Activated naive CD4-positive, alpha-beta T cell treated with anti-CD3 and anti-CD28 coated beads, Interleukin-2, amount 50 U/mL, for 72 hours (primary cell): ENCODE data around the gene TMEM259. TPM values are rescaled to one million over a fixed set of nuclear protein-coding genes. Genes with fewer than 3 reads are reported as not detected.

Experiments
- ATAC-seq, 2 donors: fragments of 150-1000 bp; cut with Tn5 transposase; 2 replicates each; pipeline ENCODE4 v1.10.0; 2021; ENCODE audit warnings: mild to moderate bottlenecking in 2 of 2, moderate library complexity in 2 of 2
- DNase-seq, 2 donors: peaks; one replicate each; pipeline ENCODE4 v3.0.0; 2021 to 2022; ENCODE audit warnings: low spot score in 2 of 2
- H3K27ac Mint-ChIP-seq, 2 donors: one replicate each; pipeline ENCODE4 v1.8.0; 2022; ENCODE audit warnings: mild to moderate bottlenecking in 2 of 2, mixed read lengths in 2 of 2
- H3K36me3 Mint-ChIP-seq, 2 donors: one replicate each; pipeline ENCODE4 v1.8.0; 2022; ENCODE audit warnings: mixed read lengths in 2 of 2
- H3K9me3 Mint-ChIP-seq, 2 donors: one replicate each; pipeline ENCODE4 v1.8.0; 2022; ENCODE audit warnings: mixed read lengths in 2 of 2
- total RNA-seq, 2 donors: library from RNA; stranded (reverse); gene quantifications; one replicate each; pipeline ENCODE4 v1.2.3, GENCODE V29; 2022

Gene TMEM259
- total RNA-seq, 2 donors from 2014 or later: 104 to 156 TPM

DNA sequence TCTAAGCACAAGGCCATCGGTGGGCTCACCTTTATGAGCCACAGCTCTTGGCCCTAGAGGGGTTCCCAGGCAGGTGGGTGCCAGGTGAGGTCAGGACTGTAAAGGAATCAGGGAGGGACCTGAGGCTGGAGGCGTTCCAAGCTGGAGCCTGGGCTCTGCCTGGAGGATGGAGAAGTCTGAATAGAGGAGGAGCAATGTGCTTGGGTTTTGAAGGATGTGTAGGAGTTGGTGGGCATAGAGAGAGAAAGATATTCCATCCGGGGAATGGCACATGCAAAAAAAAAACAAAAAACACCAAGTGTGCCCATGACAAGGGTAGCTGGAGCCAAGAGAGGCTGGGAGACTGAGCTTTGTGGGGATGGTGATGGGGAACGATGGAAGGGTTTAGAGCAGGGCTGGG, 18.3 kb downstream of the TMEM259 start:
- Mint-ChIP-seq H3K36me3 (no peaks in the 10 kb centered on the region), H3K9me3 (no peaks in the 10 kb centered on the region), H3K27ac (no peak overlapping the region)
- ATAC-seq: no peak
- DNase-seq: no peak

DNA sequence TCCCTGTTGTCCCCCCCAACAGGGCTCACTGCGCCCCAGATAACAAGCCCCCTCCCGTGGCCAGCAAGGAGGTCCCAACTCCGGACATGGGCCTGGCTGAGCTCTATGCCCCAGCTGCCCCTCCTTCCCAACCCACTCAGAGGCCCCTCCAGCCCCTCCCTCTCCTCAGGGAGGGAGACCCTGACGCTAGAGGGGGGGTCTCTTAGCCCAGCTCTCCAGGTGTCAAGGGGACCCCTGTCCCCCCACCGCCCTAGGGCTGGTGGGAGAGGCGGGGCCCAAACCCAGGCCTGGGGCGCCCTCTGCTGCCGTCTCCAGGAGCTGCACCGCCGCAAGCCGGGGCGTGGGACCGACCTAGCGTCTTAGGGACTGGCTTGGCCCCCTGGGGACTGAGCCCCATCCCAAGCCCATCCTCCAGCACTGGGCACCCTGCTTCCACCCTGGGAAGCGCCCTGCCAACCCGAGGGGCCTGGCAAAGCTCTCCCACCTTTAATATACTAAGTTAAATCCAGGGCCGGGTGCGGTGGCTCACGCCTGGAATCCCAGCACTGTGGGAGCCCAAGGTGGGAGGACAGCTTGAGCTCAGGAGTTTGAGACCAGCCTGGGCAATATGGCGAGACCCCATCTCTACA, 19.3 kb downstream of the TMEM259 start:
- no peak overlapping the region for H3K27ac Mint-ChIP-seq
- DNase-seq (peak in 1 of 2 donors; percentile 89), ATAC-seq (peak; percentile 67 to 74)
- H3K9me3 Mint-ChIP-seq: no peaks in the 10 kb centered on the region
- no peaks in the 10 kb centered on the region for H3K36me3 Mint-ChIP-seq

DNA sequence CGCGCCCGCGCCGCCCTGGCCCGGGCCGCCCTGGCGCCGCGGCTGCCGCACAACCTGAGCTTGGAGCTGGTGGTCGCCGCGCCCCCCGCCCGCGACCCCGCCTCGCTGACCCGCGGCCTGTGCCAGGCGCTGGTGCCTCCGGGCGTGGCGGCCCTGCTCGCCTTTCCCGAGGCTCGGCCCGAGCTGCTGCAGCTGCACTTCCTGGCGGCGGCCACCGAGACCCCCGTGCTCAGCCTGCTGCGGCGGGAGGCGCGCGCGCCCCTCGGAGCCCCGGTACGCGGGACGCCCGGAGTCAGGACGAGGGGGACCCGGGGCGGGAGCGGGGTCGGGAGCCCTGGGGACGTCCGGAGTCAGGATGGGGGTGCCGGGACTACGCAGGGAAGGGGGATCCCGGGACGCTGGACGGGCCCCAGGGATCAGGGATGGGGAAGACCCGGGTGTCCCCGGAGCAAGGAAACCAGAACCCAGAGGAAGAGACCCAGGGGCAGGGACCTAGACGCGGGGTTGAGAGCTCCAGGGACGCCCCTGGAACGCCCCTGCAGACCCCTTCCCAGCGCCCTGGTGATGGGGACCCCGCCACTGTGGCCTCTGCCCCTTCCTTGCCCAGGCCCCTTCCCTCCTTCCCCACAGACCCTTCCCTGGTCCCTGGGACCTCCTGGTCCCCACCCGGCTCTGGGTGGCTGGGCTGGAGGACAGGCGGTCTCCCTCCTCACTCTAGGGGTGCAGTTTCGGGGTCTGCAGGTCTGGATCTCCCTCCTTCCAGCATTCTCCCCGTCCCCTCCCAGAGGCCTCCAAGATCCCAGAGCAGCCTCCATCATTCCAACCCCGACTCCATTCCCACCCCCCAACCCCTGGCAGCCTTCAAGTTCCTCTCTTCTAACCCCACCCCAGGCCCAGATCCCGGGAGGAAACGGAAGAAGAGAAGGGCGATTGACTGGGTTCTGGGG, 20.1 kb downstream of the TMEM259 start:
- Mint-ChIP-seq H3K36me3 (no peaks in the 10 kb centered on the region), H3K9me3 (no peaks in the 10 kb centered on the region), H3K27ac (no peak overlapping the region)
- ATAC-seq (no peak), DNase-seq (no peak)

DNA sequence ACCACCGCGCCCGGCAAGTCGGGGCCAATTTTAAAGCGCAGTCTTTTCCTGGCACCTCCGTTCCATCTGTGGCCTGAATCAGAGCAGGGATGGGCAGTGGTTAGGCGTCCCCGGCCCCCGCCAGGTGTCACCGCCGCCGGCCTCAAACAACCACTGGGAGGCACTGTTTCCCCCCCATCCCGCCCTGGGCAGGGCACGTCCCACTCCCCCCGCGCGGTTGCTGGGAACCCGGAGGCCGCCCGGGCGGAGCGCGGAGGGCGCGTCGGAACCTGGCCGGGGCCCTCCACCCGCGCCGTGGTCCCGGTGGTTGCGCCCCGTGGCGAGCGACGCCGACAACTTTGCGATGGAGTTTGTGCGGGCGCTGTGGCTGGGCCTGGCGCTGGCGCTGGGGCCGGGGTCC, 20.8 kb downstream of the TMEM259 start, which contains the start of gene GRIN3B:
Gene GRIN3B (plus strand): TSS at position 325 of the 400 bp plus-strand sequence. CDS start 19 bp downstream, at position 344.
- H3K27ac Mint-ChIP-seq: no peak within 1 kb of the TSS
- peak in 1 of 2 donors; percentile 73 for DNase-seq
- H3K36me3 Mint-ChIP-seq: no peaks in the 10 kb centered on the region
- ATAC-seq: peak; percentile 50 to 64
- H3K9me3 Mint-ChIP-seq: no peaks in the 10 kb centered on the region

DNA sequence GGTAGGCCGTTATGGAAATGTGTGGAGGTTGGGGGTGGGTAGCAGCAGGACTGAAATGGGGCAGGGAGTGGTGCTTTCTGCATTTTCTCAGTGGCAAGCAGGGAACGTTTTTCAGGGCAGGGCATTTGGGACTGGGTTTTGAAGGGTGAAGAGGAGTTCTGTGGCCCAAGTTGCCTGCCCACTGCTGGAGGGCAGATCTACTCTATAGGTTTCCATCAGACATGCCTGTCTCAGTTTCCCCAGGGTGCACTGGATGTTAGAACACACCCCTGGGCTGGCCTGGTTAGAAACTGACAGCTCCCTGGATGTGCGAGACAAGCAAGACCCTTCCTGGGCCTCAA, 21.6 kb downstream of the TMEM259 start:
- ATAC-seq: no peak
- Mint-ChIP-seq H3K27ac (no peak overlapping the region), H3K9me3 (no peaks in the 10 kb centered on the region), H3K36me3 (no peaks in the 10 kb centered on the region)
- no peak for DNase-seq

DNA sequence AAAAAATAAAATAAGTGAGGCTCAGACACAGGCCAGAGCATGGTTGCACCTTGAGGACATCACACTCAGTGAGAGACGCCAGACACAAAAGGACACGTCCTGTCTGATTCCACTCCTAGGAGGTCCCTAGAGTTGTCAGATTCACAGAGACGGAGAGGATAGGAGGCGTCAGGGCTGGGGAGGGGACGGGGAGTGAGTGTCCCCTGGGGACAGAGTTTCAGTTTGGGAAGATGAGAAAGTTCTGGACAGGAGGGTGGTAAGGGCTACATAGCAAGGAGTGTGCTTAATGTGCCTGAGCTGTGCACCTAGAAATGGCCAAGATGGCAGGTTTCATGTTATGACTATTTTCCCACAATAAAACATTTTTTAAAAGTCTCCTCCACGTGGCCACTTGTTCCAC, 22.9 kb downstream of the TMEM259 start:
- DNase-seq: no peak
- no peak overlapping the region for H3K27ac Mint-ChIP-seq
- no peaks in the 10 kb centered on the region for H3K36me3 Mint-ChIP-seq
- no peaks in the 10 kb centered on the region for H3K9me3 Mint-ChIP-seq
- ATAC-seq: no peak

DNA sequence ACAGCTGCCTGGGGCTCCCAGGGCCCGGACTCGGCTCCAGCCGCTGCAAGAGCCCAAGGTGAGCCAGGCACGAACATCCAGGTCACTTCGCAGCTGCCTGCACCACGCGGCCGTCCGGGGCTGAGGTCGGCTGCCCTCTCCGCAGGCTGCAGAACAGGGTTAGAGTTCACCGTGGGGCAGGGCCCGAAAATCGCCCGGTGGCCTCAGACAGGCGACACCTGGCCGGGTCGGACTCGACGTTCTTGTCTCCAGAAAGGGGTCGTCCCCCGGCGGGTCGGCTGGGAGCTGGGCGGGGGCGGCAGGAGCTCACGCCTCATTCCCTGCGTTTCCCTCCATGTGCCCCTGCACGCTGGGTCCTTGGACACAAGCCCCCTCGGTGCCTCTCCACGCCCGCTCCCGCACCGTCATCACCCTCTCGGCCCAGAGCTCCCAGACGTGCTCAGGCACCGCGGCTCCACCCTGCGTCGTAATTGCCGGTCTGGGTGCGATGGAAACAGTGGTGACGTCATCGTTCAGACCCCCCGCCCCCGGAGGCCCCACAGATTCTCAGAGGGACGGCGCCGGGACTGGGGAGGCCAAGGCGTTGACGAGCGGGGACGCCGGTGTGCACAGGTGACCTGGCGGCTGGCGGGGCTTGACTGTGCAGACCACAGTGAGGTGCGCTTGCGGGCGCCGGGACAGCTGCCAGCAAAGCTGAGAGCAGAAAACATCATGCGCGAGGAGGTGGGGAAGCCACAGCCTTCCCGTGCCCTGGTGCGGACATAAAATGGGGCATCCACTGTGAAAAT, 24.7 kb downstream of the TMEM259 start:
- ATAC-seq: peak; percentile 38 to 68
- H3K36me3 Mint-ChIP-seq: no peaks in the 10 kb centered on the region
- DNase-seq: peak in 1 of 2 donors; percentile 54
- no peaks in the 10 kb centered on the region for H3K9me3 Mint-ChIP-seq
- no peak overlapping the region for H3K27ac Mint-ChIP-seq

DNA sequence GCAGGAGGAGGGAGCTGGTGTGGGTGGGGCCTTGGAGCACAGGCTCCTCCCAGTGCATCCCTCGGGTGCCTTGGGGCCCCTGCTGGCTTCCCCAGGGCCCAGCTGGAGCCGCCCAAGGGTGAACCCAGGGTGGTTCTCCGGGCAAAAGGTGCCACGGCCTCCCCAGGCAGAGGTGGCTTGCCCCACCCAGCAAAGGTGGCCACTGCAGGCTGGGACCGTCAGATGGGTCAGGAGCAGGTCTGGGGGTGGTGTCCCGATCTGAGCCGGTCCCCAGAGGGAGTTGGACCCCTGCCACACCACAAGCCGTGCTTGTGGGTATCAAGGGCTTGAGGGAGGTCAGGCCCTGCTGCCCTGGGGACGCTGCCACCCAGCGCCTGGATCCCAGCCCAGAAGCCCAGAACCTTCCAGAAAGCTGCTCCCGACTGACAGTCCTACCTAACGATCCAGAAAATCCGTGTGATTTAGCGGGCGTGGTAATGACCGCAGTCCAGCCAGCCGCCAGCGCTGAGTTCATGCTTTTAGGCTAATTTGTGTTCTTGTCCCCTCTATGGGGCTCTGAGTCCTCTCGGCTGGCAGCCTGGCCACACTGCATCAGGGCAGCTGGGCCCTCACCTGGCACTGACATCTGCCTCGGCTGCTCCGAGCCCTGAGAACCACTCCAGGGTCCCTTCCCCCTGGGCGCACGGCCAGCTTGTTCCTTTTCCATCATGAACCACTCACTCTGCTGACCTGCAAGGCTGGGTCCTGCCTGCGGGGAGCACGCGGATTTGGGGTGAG, 25.7 kb downstream of the TMEM259 start:
- H3K9me3 Mint-ChIP-seq: no peaks in the 10 kb centered on the region
- H3K27ac Mint-ChIP-seq: no peak overlapping the region
- DNase-seq (no peak), ATAC-seq (no peak)
- no peaks in the 10 kb centered on the region for H3K36me3 Mint-ChIP-seq

DNA sequence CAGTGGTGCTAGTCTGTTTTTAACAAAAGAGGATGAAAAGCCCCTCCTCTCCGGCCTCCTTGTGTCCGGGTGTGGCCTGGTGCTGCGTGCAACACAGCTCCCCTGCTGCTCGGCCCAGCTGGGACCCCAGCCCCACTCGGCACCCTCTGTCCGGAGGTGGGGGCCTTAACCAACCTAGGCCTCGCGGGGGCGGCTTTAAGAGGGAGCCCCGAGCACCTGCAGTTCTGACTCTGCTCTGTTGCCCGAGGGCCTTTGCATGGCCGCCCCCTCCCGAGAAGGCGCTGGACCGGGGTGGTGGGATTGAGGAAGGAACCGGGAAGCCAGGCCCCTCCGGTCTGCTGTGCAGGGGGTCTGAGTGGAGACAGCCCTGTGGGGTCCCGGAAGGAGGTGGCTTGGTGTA, 26.4 kb downstream of the TMEM259 start:
- no peak for ATAC-seq
- no peak for DNase-seq
- H3K9me3 Mint-ChIP-seq: no peaks in the 10 kb centered on the region
- no peaks in the 10 kb centered on the region for H3K36me3 Mint-ChIP-seq
- H3K27ac Mint-ChIP-seq: no peak overlapping the region

DNA sequence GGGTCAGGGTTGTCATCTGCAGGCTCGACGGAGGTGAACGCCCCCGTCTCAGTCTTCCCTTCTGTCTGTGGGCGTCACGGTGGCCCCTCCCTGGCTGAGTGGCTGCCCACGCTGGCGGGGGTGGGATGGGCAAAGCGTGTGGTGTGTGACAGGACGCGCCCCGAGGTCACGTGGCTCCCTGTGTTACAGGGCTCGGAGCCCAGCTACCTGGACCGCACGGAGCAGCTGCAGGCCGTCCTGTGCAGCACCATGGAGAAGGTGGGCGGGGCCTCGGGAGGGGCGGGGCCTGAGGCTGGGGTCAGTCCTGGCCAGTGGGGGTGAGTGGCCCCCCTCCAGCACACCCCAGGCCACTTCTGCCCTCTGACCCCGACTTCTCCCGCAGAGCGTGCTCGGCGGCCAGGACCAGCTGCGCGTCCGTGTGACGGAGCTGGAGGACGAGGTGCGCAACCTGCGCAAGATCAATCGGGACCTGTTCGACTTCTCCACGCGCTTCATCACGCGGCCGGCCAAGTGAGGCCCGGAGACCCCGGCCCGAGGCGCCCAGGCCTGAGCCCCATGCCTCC, 27.0 kb downstream of the TMEM259 start:
- H3K9me3 Mint-ChIP-seq: no peaks in the 10 kb centered on the region
- no peak for ATAC-seq
- H3K27ac Mint-ChIP-seq: no peak overlapping the region
- DNase-seq: no peak
- H3K36me3 Mint-ChIP-seq: no peaks in the 10 kb centered on the region

DNA sequence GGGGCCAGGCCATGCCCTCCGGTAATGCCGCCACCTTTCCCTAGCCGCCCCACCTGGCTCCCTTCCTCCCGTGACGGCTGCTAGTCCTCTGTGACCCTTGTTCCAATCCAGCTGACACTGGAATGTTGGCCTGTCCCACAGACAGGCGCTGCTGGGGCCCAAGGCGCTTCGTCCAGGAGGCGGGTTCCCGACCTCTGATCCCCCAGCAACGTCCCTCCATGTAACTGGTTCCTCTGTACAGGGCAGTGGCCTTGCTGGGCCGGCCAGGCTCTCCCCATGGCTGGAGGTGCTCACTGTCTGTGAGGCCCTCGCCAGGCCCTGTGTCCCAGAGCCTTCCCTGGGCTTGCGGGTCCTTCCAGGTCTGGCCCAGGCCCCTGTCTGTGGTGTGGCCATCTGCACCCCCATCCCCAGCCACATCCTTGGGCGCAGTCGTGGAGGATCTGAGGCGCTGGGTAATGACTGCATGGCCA, 27.5 kb downstream of the TMEM259 start:
- DNase-seq (no peak), ATAC-seq (no peak)
- no peaks in the 10 kb centered on the region for H3K9me3 Mint-ChIP-seq
- H3K27ac Mint-ChIP-seq: no peak overlapping the region
- H3K36me3 Mint-ChIP-seq: no peaks in the 10 kb centered on the region

DNA sequence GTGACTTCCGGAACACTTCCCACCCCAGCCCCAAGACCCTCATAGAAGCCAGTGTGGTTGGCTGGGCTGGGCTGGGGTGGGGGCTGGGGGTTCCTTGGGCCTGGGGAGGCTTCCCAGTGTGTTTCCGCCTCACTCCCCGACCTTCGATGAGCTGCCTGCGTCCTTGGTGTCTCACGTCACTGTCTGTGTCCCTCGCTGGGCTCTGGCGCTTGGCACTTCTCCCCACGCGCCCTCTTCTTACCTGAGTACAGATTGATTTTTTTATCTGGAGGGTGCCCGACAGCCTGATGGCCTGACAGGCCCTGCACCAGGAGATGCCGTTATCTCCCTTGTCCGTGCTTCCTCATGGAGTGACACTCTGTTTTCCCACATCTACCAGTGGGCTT, 28.3 kb downstream of the TMEM259 start:
- no peak for ATAC-seq
- no peak overlapping the region for H3K27ac Mint-ChIP-seq
- no peak for DNase-seq
- H3K9me3 Mint-ChIP-seq: no peaks in the 10 kb centered on the region
- no peaks in the 10 kb centered on the region for H3K36me3 Mint-ChIP-seq

DNA sequence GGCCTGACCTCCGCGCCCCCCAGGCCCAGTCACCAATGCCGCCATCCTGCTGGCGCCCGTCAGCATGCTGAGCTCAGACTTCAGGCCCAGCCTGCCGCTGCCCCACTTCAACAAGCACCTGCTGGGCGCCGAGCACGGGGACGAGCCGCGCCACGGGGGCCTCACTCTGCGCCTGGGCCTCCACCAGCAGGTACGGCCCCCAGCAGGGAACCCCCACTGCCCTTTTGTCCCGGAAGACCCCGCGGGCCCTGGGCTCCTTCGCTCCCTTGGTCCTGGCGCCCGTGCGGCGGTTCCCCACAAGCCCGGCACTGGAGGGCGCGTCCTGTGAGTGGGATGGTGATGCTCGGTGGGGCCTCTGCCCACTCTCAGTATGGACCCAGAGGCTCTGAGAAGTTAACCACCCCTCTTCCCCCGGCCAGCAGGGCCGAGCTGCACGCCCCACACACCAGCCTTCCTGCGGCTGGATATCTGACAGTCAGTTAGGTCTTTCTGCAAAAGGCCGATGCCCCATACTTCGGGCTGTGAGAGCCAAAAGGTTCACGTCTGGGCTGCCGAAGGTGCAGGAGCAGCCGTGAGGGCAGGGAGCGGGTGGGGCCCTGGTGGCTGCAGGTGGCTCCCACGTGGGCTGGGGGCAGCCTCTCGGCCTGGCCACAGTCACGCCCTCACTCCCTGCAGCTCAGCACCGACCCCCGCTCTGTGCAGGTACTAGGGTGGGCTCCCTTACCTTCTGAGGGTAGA, 28.8 kb downstream of the TMEM259 start:
- no peak overlapping the region for H3K27ac Mint-ChIP-seq
- no peaks in the 10 kb centered on the region for H3K36me3 Mint-ChIP-seq
- DNase-seq (no peak), ATAC-seq (no peak)
- H3K9me3 Mint-ChIP-seq: no peaks in the 10 kb centered on the region

DNA sequence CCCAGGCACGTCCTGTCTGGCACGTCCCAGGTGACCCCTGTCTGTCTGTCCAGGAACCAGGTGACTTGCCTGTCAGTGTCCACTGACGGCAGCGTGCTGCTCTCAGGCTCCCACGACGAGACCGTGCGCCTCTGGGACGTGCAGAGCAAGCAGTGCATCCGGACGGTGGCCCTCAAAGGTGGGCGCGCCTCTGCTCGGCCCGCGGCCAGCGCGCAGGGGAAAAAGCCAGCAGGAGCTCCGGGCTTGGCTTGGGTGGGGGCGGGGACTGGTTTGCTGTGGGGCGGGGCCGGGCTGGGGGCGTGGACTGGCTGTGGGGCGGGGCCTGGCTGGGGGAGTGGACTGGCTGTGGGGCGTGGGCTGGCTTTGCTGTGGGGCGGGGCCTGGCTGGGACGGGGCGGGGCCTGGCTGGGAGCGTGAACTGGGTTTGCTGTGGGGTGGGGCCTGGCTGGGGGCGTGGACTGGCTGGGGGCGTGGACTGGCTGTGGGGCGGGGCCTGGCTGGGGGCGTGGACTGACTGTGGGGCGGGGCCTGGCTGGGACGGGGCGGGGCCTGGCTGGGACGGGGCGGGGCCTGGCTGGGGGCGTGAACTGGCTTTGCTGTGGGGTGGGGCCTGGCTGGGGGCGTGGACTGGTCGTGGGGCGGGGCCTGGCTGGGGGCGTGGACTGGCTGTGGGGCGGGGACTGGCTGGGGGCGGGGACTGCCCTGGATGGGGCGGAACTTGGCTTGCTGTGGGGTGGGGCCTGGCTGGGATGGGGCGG, 29.6 kb downstream of the TMEM259 start:
- H3K36me3 Mint-ChIP-seq: peaks cover 0 to 5% of the 10 kb centered on the region in 2 donors
- H3K9me3 Mint-ChIP-seq: no peaks in the 10 kb centered on the region
- DNase-seq (peak in 1 of 2 donors; percentile 69), ATAC-seq (peak; percentile 34 to 77)
- no peak overlapping the region for H3K27ac Mint-ChIP-seq

DNA sequence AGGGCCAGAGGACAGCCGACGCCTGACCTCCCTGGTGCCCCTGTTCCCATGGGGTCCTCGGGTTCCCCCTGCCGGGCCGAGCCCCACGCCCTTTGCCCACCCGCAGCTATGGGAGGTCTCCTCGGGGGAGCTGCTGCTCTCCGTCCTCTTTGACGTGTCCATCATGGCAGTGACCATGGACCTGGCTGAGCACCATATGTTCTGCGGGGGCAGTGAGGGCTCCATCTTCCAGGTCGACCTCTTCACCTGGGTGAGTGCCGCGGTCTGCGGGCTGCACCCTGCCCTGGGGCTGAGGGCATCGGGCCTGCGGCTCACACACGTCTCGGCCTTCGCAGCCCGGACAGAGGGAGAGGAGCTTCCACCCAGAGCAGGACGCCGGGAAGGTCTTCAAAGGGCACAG, 30.2 kb downstream of the TMEM259 start:
- no peak for ATAC-seq
- H3K9me3 Mint-ChIP-seq: no peaks in the 10 kb centered on the region
- peaks cover 0 to 5% of the 10 kb centered on the region in 2 donors for H3K36me3 Mint-ChIP-seq
- DNase-seq: no peak
- no peak overlapping the region for H3K27ac Mint-ChIP-seq
